RWPE2 (cell line): Measurements from ENCODE around the gene PNLDC1.

Source experiments
- ATAC-seq: fragments of 200-7000 bp; cut with Tn5 transposase; 3 replicates; pipeline ENCODE4 v1.9.1; 2021; ENCODE audit warnings: low read depth
- DNase-seq: peaks from one replicate; pipeline ENCODE4 v3.0.0-alpha.2; 2020; ENCODE audit warnings: low spot score
- H3K27ac ChIP-seq: fragments of 450-650 bp; 2 replicates; pipeline ENCODE4 v1.5.1; 2017; ENCODE audit warnings: mild to moderate bottlenecking; ENCODE audit not compliant: poor library complexity, severe bottlenecking
- H3K27me3 ChIP-seq: fragments of 250-450 bp; sonication (Bioruptor Pico); 2 replicates; pipeline ENCODE4 v1.5.1; 2021; ENCODE audit warnings: mild to moderate bottlenecking, moderate library complexity; ENCODE audit not compliant: insufficient read depth, poor library complexity, severe bottlenecking
- H3K36me3 ChIP-seq: fragments of 250-450 bp; sonication (Bioruptor Pico); 2 replicates; pipeline ENCODE4 v1.5.1; 2020; ENCODE audit warnings: low read depth, mild to moderate bottlenecking, moderate library complexity
- H3K4me1 ChIP-seq: fragments of 250-450 bp; sonication (Bioruptor Pico); 2 replicates; pipeline ENCODE4 v1.5.1; 2021; ENCODE audit warnings: mild to moderate bottlenecking, moderate library complexity; ENCODE audit not compliant: insufficient read depth, poor library complexity, severe bottlenecking
- H3K4me3 ChIP-seq: fragments of 250-450 bp; sonication (Bioruptor Pico); 2 replicates; pipeline ENCODE4 v1.5.1; 2021; ENCODE audit warnings: mild to moderate bottlenecking, moderate library complexity; ENCODE audit not compliant: severe bottlenecking
- H3K9me3 ChIP-seq: fragments of 250-450 bp; sonication (Bioruptor Pico); 2 replicates; pipeline ENCODE4 v1.5.1; 2021; ENCODE audit warnings: mild to moderate bottlenecking, moderate library complexity; ENCODE audit not compliant: severe bottlenecking
- CTCF ChIP-seq: fragments of 450-650 bp; IDR thresholded peaks from one replicate; pipeline ENCODE4 v1.5.1; 2017; ENCODE audit warnings: mild to moderate bottlenecking, moderate library complexity; ENCODE audit not compliant: poor library complexity, severe bottlenecking

PNLDC1 gene

GRCh38 chr6:159817951-159818739 is 18.1 kb downstream of the PNLDC1 start:
- Histone ChIP-seq H3K36me3 (no peaks in the 10 kb centered on the region), H3K27me3 (no peaks in the 10 kb centered on the region), H3K9me3 (no peaks in the 10 kb centered on the region), H3K4me1 (no peaks in the 10 kb centered on the region), H3K4me3 (no peak overlapping the region), H3K27ac (no peak overlapping the region)
- TF ChIP-seq CTCF: no peak
- ATAC-seq (no peak), DNase-seq (no peak)

GRCh38 chr6:159819098-159819497 is 19.0 kb downstream of the PNLDC1 start:
- Histone ChIP-seq H3K36me3 (no peaks in the 10 kb centered on the region), H3K4me1 (no peaks in the 10 kb centered on the region), H3K4me3 (no peak overlapping the region), H3K27ac (no peak overlapping the region), H3K27me3 (no peaks in the 10 kb centered on the region), H3K9me3 (no peaks in the 10 kb centered on the region)
- TF ChIP-seq CTCF: no peak
- DNase-seq (no peak), ATAC-seq (no peak)

GRCh38 chr6:159819932-159820640 is 20.0 kb downstream of the PNLDC1 start:
- Histone ChIP-seq H3K9me3 (no peaks in the 10 kb centered on the region), H3K4me1 (no peaks in the 10 kb centered on the region), H3K4me3 (no peak overlapping the region), H3K27ac (no peak overlapping the region), H3K27me3 (no peaks in the 10 kb centered on the region), H3K36me3 (no peaks in the 10 kb centered on the region)
- ATAC-seq (no peak), DNase-seq (no peak)
- no peak for TF ChIP-seq CTCF

GRCh38 chr6:159821122-159821521 is 21.0 kb downstream of the PNLDC1 start:
- ATAC-seq (no peak), DNase-seq (no peak)
- Histone ChIP-seq H3K9me3 (no peaks in the 10 kb centered on the region), H3K4me1 (no peaks in the 10 kb centered on the region), H3K4me3 (no peak overlapping the region), H3K27me3 (no peaks in the 10 kb centered on the region), H3K27ac (no peak overlapping the region), H3K36me3 (no peaks in the 10 kb centered on the region)
- no peak for TF ChIP-seq CTCF

- Histone ChIP-seq H3K9me3 (no peaks in the 10 kb centered on the region), H3K27ac (no peak overlapping the region), H3K27me3 (no peaks in the 10 kb centered on the region), H3K4me1 (no peaks in the 10 kb centered on the region), H3K4me3 (no peak overlapping the region), H3K36me3 (no peaks in the 10 kb centered on the region)
- DNase-seq (no peak), ATAC-seq (no peak)
- no peak for TF ChIP-seq CTCF
Observed at GRCh38 chr6:159821726-159822125, 21.6 kb downstream of the PNLDC1 start.
